ENCODE results near the gene ADORA1. TPM values are rescaled to one million over a fixed set of nuclear protein-coding genes. Genes with fewer than 3 reads are reported as not detected.

ADORA1 gene
- total and polyA plus RNA-seq, 2 donors (not counting 1 experiment from before 2014, with no cell fraction given) = not detected

DNA sequence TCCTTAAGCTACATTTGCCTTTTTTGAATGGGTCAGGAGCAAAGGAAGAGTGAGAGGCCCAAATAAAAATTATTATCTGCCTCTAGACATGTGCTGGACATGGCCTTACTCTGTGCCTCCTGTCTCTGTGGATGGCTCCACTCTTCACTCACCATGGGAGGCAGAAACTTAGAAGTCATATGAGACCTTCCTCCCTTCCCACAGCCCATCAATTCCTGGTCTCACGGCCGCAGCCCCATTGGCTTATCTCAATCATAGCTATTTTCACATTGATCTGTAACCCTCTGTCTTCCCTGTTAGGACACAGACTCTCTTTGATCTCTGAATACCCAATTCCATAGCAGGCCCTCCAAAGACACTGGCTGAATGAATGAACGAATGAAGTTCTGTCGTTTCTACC, 14.2 kb upstream of the ADORA1 start:
- Histone ChIP-seq H3K27me3 (replicated peaks in 1 of 4; ENCODE audit: control extremely low read depth in 1 of 4, control insufficient read depth in 3 of 4, insufficient read depth in 4 of 4, low read length in 3 of 4) (peaks cover 0 to 30% (median 11%) of the 10 kb centered on the region in 4 experiments), H2AFZ (ENCODE audit: insufficient read depth, low read depth, low read length, poor library complexity, severe bottlenecking) (no peak overlapping the region), H3K4me1 (ENCODE audit: control insufficient read depth in 2 of 2, insufficient read depth in 2 of 2, low read length in 2 of 2) (no peaks in the 10 kb centered on the region), H3K9ac (ENCODE audit: low read length) (no peak overlapping the region), H3K36me3 (replicated peaks in 1 of 2; ENCODE audit: control extremely low read depth in 1 of 2, control insufficient read depth in 1 of 2, extremely low read depth in 1 of 2, insufficient read depth in 2 of 2, low read length in 1 of 2) (no peaks in the 10 kb centered on the region), H4K20me1 (ENCODE audit: control insufficient read depth, insufficient read depth, low read length, poor library complexity, severe bottlenecking) (no peaks in the 10 kb centered on the region), H3K4me2 (replicated peaks; ENCODE audit: low read depth, low read length, poor library complexity, severe bottlenecking) (no peak overlapping the region), H3K79me2 (ENCODE audit: control insufficient read depth, insufficient read depth, low read length) (no peaks in the 10 kb centered on the region), H3K4me3 (ENCODE audit: control extremely low read depth in 1 of 5, extremely low read depth in 1 of 5, insufficient read depth in 1 of 5, low read depth in 2 of 5, low read length in 4 of 5) (no peak overlapping the region), H3K9me3 (ENCODE audit: control extremely low read depth in 1 of 3, control insufficient read depth in 2 of 3, insufficient read depth in 1 of 3, low read length in 2 of 3) (no peaks in the 10 kb centered on the region), H3K27ac (ENCODE audit: low read length in 2 of 2) (no peak overlapping the region)
- TF ChIP-seq EZH2 (IDR thresholded peaks at IDR 0.05; ENCODE audit: borderline replicate concordance, insufficient read depth, low read depth, low read length, poor library complexity, severe bottlenecking) = no peak
- no peak for TF ChIP-seq CTCF (IDR thresholded peaks at IDR 0.05)
- WGBS (ENCODE audit: insufficient coverage) = 85% methylated on average over 4 of the region's 4 CpGs
- Mint-ChIP-seq H3K27ac (no peak overlapping the region), H3K4me1 (peaks cover 5% of the 10 kb centered on the region), H3K27me3 (peaks cover 39% of the 10 kb centered on the region), H3K4me3 (no peak overlapping the region), H3K9me3 (ENCODE audit: insufficient read depth) (no peaks in the 10 kb centered on the region)
- intact Hi-C loops (cut with micrococcal nuclease) = no loop called here
- POLR2A ChIA-PET = no interaction called here
- ATAC-seq (ENCODE audit: low read depth) (no peak), DNase-seq (no peak)
- CTCF ChIA-PET = interaction anchor here (1.2 kb wide), 1 partner anchor 103 kb away, joined by 3 read pairs; no protein-coding TSS in a partner anchor

DNA sequence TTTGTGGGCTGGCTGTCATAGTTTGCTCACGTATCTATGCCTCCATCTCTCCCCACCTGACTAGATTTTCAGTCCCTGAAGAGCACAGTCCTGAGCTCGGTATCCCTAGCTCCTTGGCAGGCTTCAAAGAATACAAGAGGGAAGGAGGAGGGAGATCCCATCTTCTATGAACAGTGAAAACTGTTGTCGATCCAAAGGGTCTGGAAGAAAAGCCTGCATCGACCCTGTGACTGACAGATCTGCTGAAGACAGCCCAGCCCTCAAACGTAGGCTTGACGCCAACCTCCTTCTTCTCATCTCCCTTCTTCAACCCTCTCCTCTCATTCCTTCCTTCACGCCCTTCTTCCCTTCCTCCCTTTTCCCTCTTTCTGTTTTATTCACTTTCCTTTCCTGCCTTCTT, 13.3 kb upstream of the ADORA1 start:
- Mint-ChIP-seq H3K27me3 (peaks cover 41% of the 10 kb centered on the region), H3K4me1 (peaks cover 5% of the 10 kb centered on the region), H3K4me3 (no peak overlapping the region), H3K9me3 (ENCODE audit: insufficient read depth) (no peaks in the 10 kb centered on the region), H3K27ac (no peak overlapping the region)
- H2AFZ ChIP-seq (ENCODE audit: insufficient read depth, low read depth, low read length, poor library complexity, severe bottlenecking) = no peak overlapping the region
- H3K4me3 ChIP-seq (ENCODE audit: control extremely low read depth in 1 of 5, extremely low read depth in 1 of 5, insufficient read depth in 1 of 5, low read depth in 2 of 5, low read length in 4 of 5) = no peak overlapping the region
- no peaks in the 10 kb centered on the region for H3K4me1 ChIP-seq (ENCODE audit: control insufficient read depth in 2 of 2, insufficient read depth in 2 of 2, low read length in 2 of 2)
- POLR2A ChIA-PET = no interaction called here
- no peaks in the 10 kb centered on the region for H3K79me2 ChIP-seq (ENCODE audit: control insufficient read depth, insufficient read depth, low read length)
- no peaks in the 10 kb centered on the region for H3K9me3 ChIP-seq (ENCODE audit: control extremely low read depth in 1 of 3, control insufficient read depth in 2 of 3, insufficient read depth in 1 of 3, low read length in 2 of 3)
- ATAC-seq (ENCODE audit: low read depth) (no peak), DNase-seq (no peak)
- peaks cover 0 to 35% (median 16%) of the 10 kb centered on the region in 4 experiments for H3K27me3 ChIP-seq (replicated peaks in 1 of 4; ENCODE audit: control extremely low read depth in 1 of 4, control insufficient read depth in 3 of 4, insufficient read depth in 4 of 4, low read length in 3 of 4)
- WGBS (ENCODE audit: insufficient coverage) = 75% methylated on average over 4 of the region's 7 CpGs
- TF ChIP-seq CTCF (IDR thresholded peaks at IDR 0.05) (no peak), EZH2 (IDR thresholded peaks at IDR 0.05; ENCODE audit: borderline replicate concordance, insufficient read depth, low read depth, low read length, poor library complexity, severe bottlenecking) (no peak)
- CTCF ChIA-PET = no interaction called here
- no peaks in the 10 kb centered on the region for H3K36me3 ChIP-seq (replicated peaks in 1 of 2; ENCODE audit: control extremely low read depth in 1 of 2, control insufficient read depth in 1 of 2, extremely low read depth in 1 of 2, insufficient read depth in 2 of 2, low read length in 1 of 2)
- intact Hi-C loops (cut with micrococcal nuclease) = no loop called here
- no peak overlapping the region for H3K4me2 ChIP-seq (replicated peaks; ENCODE audit: low read depth, low read length, poor library complexity, severe bottlenecking)
- H3K9ac ChIP-seq (ENCODE audit: low read length) = no peak overlapping the region
- no peaks in the 10 kb centered on the region for H4K20me1 ChIP-seq (ENCODE audit: control insufficient read depth, insufficient read depth, low read length, poor library complexity, severe bottlenecking)
- no peak overlapping the region for H3K27ac ChIP-seq (ENCODE audit: low read length in 2 of 2)

Measured in B cell (primary cell).